Thoracic aorta (tissue), 2 donors: Measurements from ENCODE around the gene POC1A. TPM values are rescaled to one million over a fixed set of nuclear protein-coding genes. Genes with fewer than 3 reads are reported as not detected.
A peak's percentile ranks its signal among the peaks of the same experiment; 100 is the strongest.

Experiments
- ATAC-seq: fragments of 150-250 bp; one replicate; pipeline ENCODE4 v1.8.0; 2017; ENCODE audit warnings: low read depth; ENCODE audit not compliant: insufficient number of reproducible peaks, low FRiP score
- DNase-seq: peaks from one replicate; pipeline ENCODE4 v3.0.0-alpha.2; 2020; ENCODE audit warnings: low spot score
- H3K27ac ChIP-seq, 2 donors: fragments of 200-600 bp; sonication (generic); 1 replicate in 1 of 2; 2 replicates in 1 of 2; pipeline ENCODE4 v1.5.1; 2016; ENCODE audit warnings: mild to moderate bottlenecking in 2 of 2, moderate library complexity in 2 of 2
- H3K27me3 ChIP-seq: fragments of 200-600 bp; sonication (generic); replicated peaks from 2 replicates; pipeline ENCODE4 v1.6.0; 2016; ENCODE audit warnings: mild to moderate bottlenecking; ENCODE audit not compliant: insufficient read depth
- H3K36me3 ChIP-seq: fragments of 200-600 bp; sonication (generic); one replicate; pipeline ENCODE4 v1.5.1; 2016
- H3K4me1 ChIP-seq, 2 donors: fragments of 200-600 bp; sonication (generic); 1 replicate in 1 of 2; 2 replicates in 1 of 2; pipeline versions ENCODE4 v1.5.1 to v1.6.0; 2016; ENCODE audit warnings: low read depth in 2 of 2, mild to moderate bottlenecking in 1 of 2; ENCODE audit not compliant: control insufficient read depth in 1 of 2
- H3K4me3 ChIP-seq: fragments of 200-600 bp; sonication (generic); 2 replicates; pipeline ENCODE4 v1.5.1; 2016; ENCODE audit warnings: mild to moderate bottlenecking
- H3K9me3 ChIP-seq: fragments of 200-600 bp; sonication (generic); 2 replicates; pipeline ENCODE4 v1.5.1; 2016
- CTCF ChIP-seq: fragments of 200-600 bp; sonication (generic); IDR thresholded peaks from one replicate; pipeline ENCODE4 v1.5.1; 2019; ENCODE audit warnings: antibody characterized with exemption
- total RNA-seq, 2 donors: library from RNA; depleted of rRNA; stranded (reverse); fragments of >200 nt; gene quantifications; one replicate each; pipeline versions ENCODE4 v1.1.0 to v1.2.3, GENCODE V29; 2016

The POC1A gene
- total RNA-seq, 2 donors from 2014 or later: 8.1 TPM; not detected in 1

GRCh38 chr3:52067046-52067445 is 87.2 kb downstream of the POC1A start:
- Histone ChIP-seq H3K27me3 (no peaks in the 10 kb centered on the region), H3K4me1 (peaks cover 14 to 28% of the 10 kb centered on the region in 2 donors), H3K4me3 (no peak overlapping the region), H3K27ac (no peak overlapping the region), H3K36me3 (no peaks in the 10 kb centered on the region), H3K9me3 (no peaks in the 10 kb centered on the region)
- TF ChIP-seq CTCF: no peak
- no peak for ATAC-seq
- no peak for DNase-seq

GRCh38 chr3:52065264-52065756 is 88.9 kb downstream of the POC1A start:
- TF ChIP-seq CTCF: no peak
- H3K4me1 ChIP-seq: peaks cover 2 to 14% of the 10 kb centered on the region in 2 donors
- H3K4me3 ChIP-seq: no peak overlapping the region
- H3K36me3 ChIP-seq: no peaks in the 10 kb centered on the region
- ATAC-seq (no peak), DNase-seq (no peak)
- no peaks in the 10 kb centered on the region for H3K9me3 ChIP-seq
- no peak overlapping the region for H3K27ac ChIP-seq
- H3K27me3 ChIP-seq: no peaks in the 10 kb centered on the region

- no peak for ATAC-seq
- DNase-seq: no peak
- H3K9me3 ChIP-seq: no peaks in the 10 kb centered on the region
- H3K4me1 ChIP-seq: peaks cover 0 to 6% of the 10 kb centered on the region in 2 donors
- H3K36me3 ChIP-seq: no peaks in the 10 kb centered on the region
- no peak overlapping the region for H3K4me3 ChIP-seq
- H3K27ac ChIP-seq: no peak overlapping the region
- no peak for TF ChIP-seq CTCF
- H3K27me3 ChIP-seq: no peaks in the 10 kb centered on the region
These were observed 89.7 kb downstream of the POC1A start for GRCh38 chr3:52064561-52064960.

GRCh38 chr3:52063026-52063723 is 91.0 kb downstream of the POC1A start:
- H3K36me3 ChIP-seq: no peaks in the 10 kb centered on the region
- H3K27ac ChIP-seq: no peak overlapping the region
- no peak for DNase-seq
- ATAC-seq: no peak
- H3K4me1 ChIP-seq: peaks cover 0 to 6% of the 10 kb centered on the region in 2 donors
- no peak overlapping the region for H3K4me3 ChIP-seq
- no peaks in the 10 kb centered on the region for H3K27me3 ChIP-seq
- H3K9me3 ChIP-seq: no peaks in the 10 kb centered on the region
- TF ChIP-seq CTCF: no peak

GRCh38 chr3:52062505-52062904 is 91.7 kb downstream of the POC1A start:
- no peak for ATAC-seq

More at GRCh38 chr3:52062505-52062904, 91.7 kb downstream of the POC1A start:
- Histone ChIP-seq H3K9me3 (no peaks in the 10 kb centered on the region), H3K4me3 (no peak overlapping the region), H3K36me3 (no peaks in the 10 kb centered on the region), H3K27me3 (no peaks in the 10 kb centered on the region), H3K27ac (no peak overlapping the region), H3K4me1 (peaks cover 4 to 12% of the 10 kb centered on the region in 2 donors)
- TF ChIP-seq CTCF: no peak
- peak; percentile 57 for DNase-seq
